ENCODE results near the gene BANK1.
A peak's percentile ranks its signal among the peaks of the same experiment; 100 is the strongest.

Gene BANK1

DNA sequence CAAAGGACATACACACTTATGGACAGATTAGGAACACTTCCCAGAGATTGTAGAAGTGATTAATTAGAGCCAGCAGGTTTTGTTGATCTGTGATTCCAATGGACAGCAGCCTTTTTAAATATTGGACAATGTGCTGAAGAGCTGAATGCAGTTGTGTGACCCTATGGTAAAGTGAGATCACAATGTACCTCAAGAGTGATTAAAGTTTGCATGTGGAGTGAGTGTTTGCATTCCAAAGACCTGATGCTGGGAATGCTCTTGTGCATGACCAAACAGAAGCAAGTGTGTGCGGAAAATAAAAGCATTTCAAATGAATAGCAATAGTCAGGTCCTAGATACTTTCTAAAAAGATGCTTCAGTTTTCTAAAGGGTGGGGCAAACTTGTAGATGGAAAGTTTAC, 154.1 kb downstream of the BANK1 start:
- no peak overlapping the region for H3K4me3 ChIP-seq (ENCODE audit: low read length)
- no peaks in the 10 kb centered on the region for H3K4me1 ChIP-seq (ENCODE audit: control insufficient read depth, insufficient read depth, low read length)
- no peak overlapping the region for H3K9ac ChIP-seq (ENCODE audit: low read depth, low read length)
- H3K36me3 ChIP-seq (ENCODE audit: insufficient read depth, low read length), result no peaks in the 10 kb centered on the region
- no peaks in the 10 kb centered on the region for H3K9me3 ChIP-seq (replicated peaks; ENCODE audit: low read length)
- H3K4me2 ChIP-seq (ENCODE audit: low read length), result no peak overlapping the region
- H3K27me3 ChIP-seq (ENCODE audit: control insufficient read depth, insufficient read depth, low read length), result no peaks in the 10 kb centered on the region

GRCh38 chr4:101948055-101948454, 157.5 kb downstream of the BANK1 start:
- no peaks in the 10 kb centered on the region for H3K4me1 ChIP-seq (ENCODE audit: control insufficient read depth, insufficient read depth, low read length)
- H3K9me3 ChIP-seq (replicated peaks; ENCODE audit: low read length), result no peaks in the 10 kb centered on the region
- H3K36me3 ChIP-seq (ENCODE audit: insufficient read depth, low read length), result no peaks in the 10 kb centered on the region
- H3K27me3 ChIP-seq (ENCODE audit: control insufficient read depth, insufficient read depth, low read length), result no peaks in the 10 kb centered on the region
- no peak overlapping the region for H3K9ac ChIP-seq (ENCODE audit: low read depth, low read length)
- no peak overlapping the region for H3K4me3 ChIP-seq (ENCODE audit: low read length)
- no peak overlapping the region for H3K4me2 ChIP-seq (ENCODE audit: low read length)

- Histone ChIP-seq H3K36me3 (ENCODE audit: insufficient read depth, low read length) (no peaks in the 10 kb centered on the region), H3K4me3 (ENCODE audit: low read length) (no peak overlapping the region), H3K9ac (ENCODE audit: low read depth, low read length) (no peak overlapping the region), H3K4me1 (ENCODE audit: control insufficient read depth, insufficient read depth, low read length) (peaks cover 6% of the 10 kb centered on the region), H3K4me2 (ENCODE audit: low read length) (no peak overlapping the region), H3K27me3 (ENCODE audit: control insufficient read depth, insufficient read depth, low read length) (no peaks in the 10 kb centered on the region), H3K9me3 (replicated peaks; ENCODE audit: low read length) (no peaks in the 10 kb centered on the region)
Measured at GRCh38 chr4:101948951-101949350, 158.4 kb downstream of the BANK1 start.

- Histone ChIP-seq H3K9ac (ENCODE audit: low read depth, low read length) (no peak overlapping the region), H3K4me2 (ENCODE audit: low read length) (no peak overlapping the region), H3K36me3 (ENCODE audit: insufficient read depth, low read length) (no peaks in the 10 kb centered on the region), H3K4me3 (ENCODE audit: low read length) (no peak overlapping the region), H3K27me3 (ENCODE audit: control insufficient read depth, insufficient read depth, low read length) (no peaks in the 10 kb centered on the region), H3K9me3 (replicated peaks; ENCODE audit: low read length) (no peaks in the 10 kb centered on the region), H3K4me1 (ENCODE audit: control insufficient read depth, insufficient read depth, low read length) (peaks cover 17% of the 10 kb centered on the region)
Measured at GRCh38 chr4:101950258-101950979, 159.9 kb downstream of the BANK1 start.

DNA sequence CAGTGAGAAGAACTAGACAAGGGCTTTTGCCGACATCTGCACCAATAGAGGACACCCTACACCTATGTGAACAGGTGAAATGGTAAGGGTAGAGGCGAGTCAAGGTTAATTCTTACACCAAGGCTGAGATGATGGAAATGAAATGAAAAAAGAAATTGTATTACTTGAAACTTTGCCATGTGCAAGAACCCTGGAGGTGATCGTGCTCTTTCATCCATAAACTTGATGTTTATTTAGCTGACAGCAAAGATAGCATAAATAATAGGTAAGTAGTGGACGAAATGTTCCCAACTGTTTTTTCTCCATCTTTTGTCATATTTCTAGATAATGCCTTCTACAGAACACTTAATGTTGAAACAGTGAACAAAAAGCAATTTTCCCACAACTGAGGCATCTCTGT, 162.5 kb downstream of the BANK1 start:
- H3K9ac ChIP-seq (ENCODE audit: low read depth, low read length), result no peak overlapping the region
- H3K4me3 ChIP-seq (ENCODE audit: low read length), result no peak overlapping the region
- H3K27me3 ChIP-seq (ENCODE audit: control insufficient read depth, insufficient read depth, low read length), result no peaks in the 10 kb centered on the region
- no peaks in the 10 kb centered on the region for H3K9me3 ChIP-seq (replicated peaks; ENCODE audit: low read length)
- no peak overlapping the region for H3K4me2 ChIP-seq (ENCODE audit: low read length)
- no peaks in the 10 kb centered on the region for H3K36me3 ChIP-seq (ENCODE audit: insufficient read depth, low read length)
- H3K4me1 ChIP-seq (ENCODE audit: control insufficient read depth, insufficient read depth, low read length), result peaks cover 17% of the 10 kb centered on the region

DNA sequence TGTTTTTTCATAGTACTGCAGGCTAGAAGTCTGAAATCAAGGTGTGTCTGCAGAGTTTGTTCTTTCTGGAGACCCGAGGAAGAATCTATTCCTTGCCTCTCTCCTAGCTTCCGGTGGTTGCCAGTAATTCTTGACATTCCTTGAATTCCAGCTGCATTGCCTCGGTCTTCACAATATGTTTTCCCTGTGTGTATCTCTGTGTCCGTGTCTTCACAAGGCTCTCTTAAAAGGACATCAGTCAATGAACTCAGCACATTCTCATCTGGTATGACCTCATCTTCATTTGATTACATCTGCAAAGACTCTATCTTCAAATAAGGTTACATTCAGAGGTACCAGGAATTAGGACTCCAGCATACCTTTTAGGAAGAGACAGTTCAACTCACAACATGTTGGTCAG, 163.4 kb downstream of the BANK1 start:
- Histone ChIP-seq H3K9ac (ENCODE audit: low read depth, low read length) (no peak overlapping the region), H3K4me2 (ENCODE audit: low read length) (peak overlapping the region; percentile 2), H3K9me3 (replicated peaks; ENCODE audit: low read length) (no peaks in the 10 kb centered on the region), H3K4me3 (ENCODE audit: low read length) (no peak overlapping the region), H3K27me3 (ENCODE audit: control insufficient read depth, insufficient read depth, low read length) (no peaks in the 10 kb centered on the region), H3K4me1 (ENCODE audit: control insufficient read depth, insufficient read depth, low read length) (peaks cover 17% of the 10 kb centered on the region), H3K36me3 (ENCODE audit: insufficient read depth, low read length) (no peaks in the 10 kb centered on the region)

DNA sequence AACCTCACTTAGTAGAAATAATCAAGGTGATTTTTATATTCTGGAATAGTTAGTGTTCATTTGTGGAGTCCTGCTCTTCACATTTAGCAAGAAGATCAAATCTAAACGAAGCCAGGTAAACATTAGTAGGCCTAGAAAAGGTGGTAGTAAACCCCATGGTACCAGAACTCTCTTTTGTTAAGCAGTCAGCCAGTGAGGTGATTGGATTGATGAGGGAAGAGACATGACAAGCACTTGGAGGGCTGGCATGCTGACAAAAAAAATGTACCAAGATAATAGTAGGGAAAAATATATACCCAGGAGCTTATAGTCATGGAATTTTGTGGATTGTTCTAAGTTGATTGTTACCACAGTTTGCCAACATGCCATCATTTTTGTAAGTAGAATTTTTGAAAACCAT, 163.8 kb downstream of the BANK1 start:
- H3K9me3 ChIP-seq (replicated peaks; ENCODE audit: low read length), result no peaks in the 10 kb centered on the region
- no peak overlapping the region for H3K4me3 ChIP-seq (ENCODE audit: low read length)
- peaks cover 17% of the 10 kb centered on the region for H3K4me1 ChIP-seq (ENCODE audit: control insufficient read depth, insufficient read depth, low read length)
- peak overlapping the region; percentile 2 for H3K4me2 ChIP-seq (ENCODE audit: low read length)
- H3K27me3 ChIP-seq (ENCODE audit: control insufficient read depth, insufficient read depth, low read length), result no peaks in the 10 kb centered on the region
- no peak overlapping the region for H3K9ac ChIP-seq (ENCODE audit: low read depth, low read length)
- no peaks in the 10 kb centered on the region for H3K36me3 ChIP-seq (ENCODE audit: insufficient read depth, low read length)

DNA sequence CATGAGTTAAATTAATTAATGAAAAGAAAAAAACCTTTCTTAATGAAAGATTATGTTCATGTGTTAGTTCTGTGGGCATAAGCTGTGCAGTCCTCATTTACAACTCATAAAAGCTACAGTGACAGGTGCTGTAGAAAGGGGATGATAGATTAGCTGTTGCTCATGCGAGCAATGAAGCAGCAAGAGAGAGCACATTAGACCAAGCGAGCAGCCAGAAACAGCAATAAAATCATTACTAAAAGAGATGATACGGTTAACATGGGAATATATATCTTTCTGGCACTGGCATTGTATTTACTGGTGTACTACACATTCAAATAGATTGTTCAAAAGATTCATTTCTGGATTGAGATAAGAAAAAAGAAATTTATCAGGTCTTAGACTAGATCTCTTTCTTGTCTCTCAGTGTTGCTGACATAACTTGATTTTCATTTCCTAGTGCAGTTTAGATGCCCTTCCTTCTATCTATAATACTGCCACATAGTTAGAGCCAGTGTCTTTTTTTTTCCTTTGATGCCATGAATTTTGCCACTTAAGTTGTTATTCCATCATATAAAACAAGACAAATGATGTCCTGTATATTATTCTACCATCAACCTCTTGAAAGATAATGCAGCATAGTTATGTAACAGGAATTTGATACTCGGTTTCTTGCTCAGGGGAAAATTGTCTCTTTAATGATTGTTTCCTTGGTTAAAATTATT, 164.6 kb downstream of the BANK1 start:
- Histone ChIP-seq H3K4me3 (ENCODE audit: low read length) (no peak overlapping the region), H3K4me2 (ENCODE audit: low read length) (no peak overlapping the region), H3K36me3 (ENCODE audit: insufficient read depth, low read length) (no peaks in the 10 kb centered on the region), H3K27me3 (ENCODE audit: control insufficient read depth, insufficient read depth, low read length) (no peaks in the 10 kb centered on the region), H3K9ac (ENCODE audit: low read depth, low read length) (no peak overlapping the region), H3K4me1 (ENCODE audit: control insufficient read depth, insufficient read depth, low read length) (peaks cover 17% of the 10 kb centered on the region), H3K9me3 (replicated peaks; ENCODE audit: low read length) (no peaks in the 10 kb centered on the region)

GRCh38 chr4:101956068-101956825, 165.7 kb downstream of the BANK1 start:
- Histone ChIP-seq H3K27me3 (ENCODE audit: control insufficient read depth, insufficient read depth, low read length) (no peaks in the 10 kb centered on the region), H3K36me3 (ENCODE audit: insufficient read depth, low read length) (no peaks in the 10 kb centered on the region), H3K9me3 (replicated peaks; ENCODE audit: low read length) (no peaks in the 10 kb centered on the region), H3K9ac (ENCODE audit: low read depth, low read length) (no peak overlapping the region), H3K4me3 (ENCODE audit: low read length) (no peak overlapping the region), H3K4me2 (ENCODE audit: low read length) (no peak overlapping the region), H3K4me1 (ENCODE audit: control insufficient read depth, insufficient read depth, low read length) (peaks cover 17% of the 10 kb centered on the region)

DNA sequence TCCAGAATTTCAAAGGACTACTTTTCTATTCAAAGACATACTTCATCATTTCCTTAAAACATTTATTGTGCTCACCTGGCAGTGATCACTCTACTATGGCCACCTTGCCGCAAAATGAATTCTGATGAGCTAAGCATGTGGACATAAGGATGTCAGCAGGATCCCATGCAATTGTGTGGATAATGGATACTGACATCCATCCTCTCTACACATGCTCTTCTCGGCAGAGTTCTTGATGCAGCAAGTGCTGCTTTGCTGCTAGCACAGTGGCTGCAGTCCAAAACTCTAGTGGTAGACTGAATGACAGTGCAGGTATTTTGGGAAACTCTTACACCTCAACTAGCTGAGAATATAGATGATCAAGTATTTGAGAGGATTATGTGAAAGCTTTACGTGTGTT, 168.0 kb downstream of the BANK1 start:
- Histone ChIP-seq H3K4me2 (ENCODE audit: low read length) (no peak overlapping the region), H3K9ac (ENCODE audit: low read depth, low read length) (no peak overlapping the region), H3K4me1 (ENCODE audit: control insufficient read depth, insufficient read depth, low read length) (peaks cover 16% of the 10 kb centered on the region), H3K4me3 (ENCODE audit: low read length) (no peak overlapping the region), H3K9me3 (replicated peaks; ENCODE audit: low read length) (no peaks in the 10 kb centered on the region), H3K27me3 (ENCODE audit: control insufficient read depth, insufficient read depth, low read length) (no peaks in the 10 kb centered on the region), H3K36me3 (ENCODE audit: insufficient read depth, low read length) (no peaks in the 10 kb centered on the region)

DNA sequence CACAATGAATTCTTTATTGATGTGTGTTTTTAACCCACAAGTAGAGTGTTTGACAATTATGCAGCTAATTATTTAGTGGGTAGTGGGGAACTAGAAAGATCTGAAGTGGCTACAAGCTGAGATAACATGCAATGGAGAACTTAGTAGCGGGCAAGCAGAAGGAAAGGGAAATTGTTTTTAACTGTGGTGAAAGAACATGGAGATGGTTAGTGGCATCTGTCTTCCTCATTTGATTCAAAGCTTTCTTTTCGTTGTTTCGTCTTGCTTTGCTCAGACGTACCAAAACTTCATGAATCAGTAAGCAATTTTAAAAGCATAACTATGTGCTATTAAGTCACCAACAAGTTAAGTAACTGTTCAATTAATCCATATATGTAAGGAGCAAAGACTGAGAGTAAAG, 169.9 kb downstream of the BANK1 start:
- no peaks in the 10 kb centered on the region for H3K27me3 ChIP-seq (ENCODE audit: control insufficient read depth, insufficient read depth, low read length)
- no peaks in the 10 kb centered on the region for H3K9me3 ChIP-seq (replicated peaks; ENCODE audit: low read length)
- no peaks in the 10 kb centered on the region for H3K36me3 ChIP-seq (ENCODE audit: insufficient read depth, low read length)
- H3K9ac ChIP-seq (ENCODE audit: low read depth, low read length), result no peak overlapping the region
- H3K4me2 ChIP-seq (ENCODE audit: low read length), result no peak overlapping the region
- no peak overlapping the region for H3K4me3 ChIP-seq (ENCODE audit: low read length)
- H3K4me1 ChIP-seq (ENCODE audit: control insufficient read depth, insufficient read depth, low read length), result no peaks in the 10 kb centered on the region
